Endothelial cell of umbilical vein (primary cell): ENCODE measurements around the gene KRTAP10-1.

ENCODE experiments used
- EZH2 ChIP-seq: IDR thresholded peaks from 2 replicates; pipeline ENCODE4 v1.6.1; 2012; ENCODE audit warnings: borderline replicate concordance, low read depth, mild to moderate bottlenecking, moderate library complexity, low read length, inconsistent platforms; ENCODE audit not compliant: severe bottlenecking
- JUN ChIP-seq: IDR thresholded peaks from 2 replicates; pipeline ENCODE4 v1.6.1; 2011; ENCODE audit warnings: borderline replicate concordance, low read depth; ENCODE audit not compliant: insufficient read length, insufficient read depth
- POLR2AphosphoS5 ChIP-seq: IDR thresholded peaks from 2 replicates; pipeline ENCODE4 v1.6.1; 2012; ENCODE audit warnings: low read depth, mild to moderate bottlenecking, control low read depth, low read length, moderate library complexity; ENCODE audit not compliant: insufficient read depth
- TF ChIP-seq, protein P1 (sequence below), 2 donors: IDR thresholded peaks; 1 replicate in 1 of 2; 2 replicates in 1 of 2; pipeline ENCODE4 v1.5.1; 2011; ENCODE audit warnings: low read length in 2 of 2, mild to moderate bottlenecking in 2 of 2, moderate library complexity in 2 of 2, control low read depth in 1 of 2, inconsistent platforms in 1 of 2, low read depth in 1 of 2; ENCODE audit not compliant: insufficient read depth in 1 of 2; ENCODE audit errors: extremely low read depth in 1 of 2

DNA sequence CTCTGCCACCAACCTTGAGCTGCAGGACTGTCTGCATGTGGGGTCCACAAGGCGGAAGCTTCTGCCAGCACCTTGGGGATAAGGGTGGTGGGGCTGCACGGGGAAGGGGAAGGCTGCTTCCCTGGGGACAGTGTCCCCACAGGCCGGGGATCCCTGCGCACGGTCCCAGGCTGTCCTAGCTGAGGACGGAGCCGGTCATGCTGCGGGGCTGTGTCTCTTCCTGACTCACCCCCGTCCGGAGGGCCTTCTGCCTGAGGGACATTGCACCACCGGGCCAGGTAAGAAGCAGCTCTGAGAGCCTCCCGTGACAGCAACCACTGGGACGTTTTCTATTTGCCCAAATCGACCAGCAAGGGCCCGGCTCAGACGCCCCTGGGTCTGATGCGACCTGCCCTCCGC, 29.9 kb downstream of the KRTAP10-1 start:
- TF ChIP-seq, protein P1, sequence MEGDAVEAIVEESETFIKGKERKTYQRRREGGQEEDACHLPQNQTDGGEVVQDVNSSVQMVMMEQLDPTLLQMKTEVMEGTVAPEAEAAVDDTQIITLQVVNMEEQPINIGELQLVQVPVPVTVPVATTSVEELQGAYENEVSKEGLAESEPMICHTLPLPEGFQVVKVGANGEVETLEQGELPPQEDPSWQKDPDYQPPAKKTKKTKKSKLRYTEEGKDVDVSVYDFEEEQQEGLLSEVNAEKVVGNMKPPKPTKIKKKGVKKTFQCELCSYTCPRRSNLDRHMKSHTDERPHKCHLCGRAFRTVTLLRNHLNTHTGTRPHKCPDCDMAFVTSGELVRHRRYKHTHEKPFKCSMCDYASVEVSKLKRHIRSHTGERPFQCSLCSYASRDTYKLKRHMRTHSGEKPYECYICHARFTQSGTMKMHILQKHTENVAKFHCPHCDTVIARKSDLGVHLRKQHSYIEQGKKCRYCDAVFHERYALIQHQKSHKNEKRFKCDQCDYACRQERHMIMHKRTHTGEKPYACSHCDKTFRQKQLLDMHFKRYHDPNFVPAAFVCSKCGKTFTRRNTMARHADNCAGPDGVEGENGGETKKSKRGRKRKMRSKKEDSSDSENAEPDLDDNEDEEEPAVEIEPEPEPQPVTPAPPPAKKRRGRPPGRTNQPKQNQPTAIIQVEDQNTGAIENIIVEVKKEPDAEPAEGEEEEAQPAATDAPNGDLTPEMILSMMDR (IDR thresholded peaks at IDR 0.05; ENCODE audit: extremely low read depth in 1 of 2, insufficient read depth in 1 of 2, low read depth in 1 of 2, low read length in 2 of 2) = no peak
- TF ChIP-seq POLR2AphosphoS5 (no peak), EZH2 (no peak), JUN (no peak)
